GM19240 (cell line): ENCODE data around the gene GPD1L.
"Not testable (repeated sequence)": the region's sequence is repeated elsewhere in the genome, so short reads cannot be mapped to it uniquely, and the experiment has no call there.

ENCODE experiments used
- DNase-seq: peaks from one replicate; pipeline ENCODE4 v3.0.0; 2011; ENCODE audit warnings: low spot score; ENCODE audit not compliant: insufficient read length

The GPD1L gene

DNA sequence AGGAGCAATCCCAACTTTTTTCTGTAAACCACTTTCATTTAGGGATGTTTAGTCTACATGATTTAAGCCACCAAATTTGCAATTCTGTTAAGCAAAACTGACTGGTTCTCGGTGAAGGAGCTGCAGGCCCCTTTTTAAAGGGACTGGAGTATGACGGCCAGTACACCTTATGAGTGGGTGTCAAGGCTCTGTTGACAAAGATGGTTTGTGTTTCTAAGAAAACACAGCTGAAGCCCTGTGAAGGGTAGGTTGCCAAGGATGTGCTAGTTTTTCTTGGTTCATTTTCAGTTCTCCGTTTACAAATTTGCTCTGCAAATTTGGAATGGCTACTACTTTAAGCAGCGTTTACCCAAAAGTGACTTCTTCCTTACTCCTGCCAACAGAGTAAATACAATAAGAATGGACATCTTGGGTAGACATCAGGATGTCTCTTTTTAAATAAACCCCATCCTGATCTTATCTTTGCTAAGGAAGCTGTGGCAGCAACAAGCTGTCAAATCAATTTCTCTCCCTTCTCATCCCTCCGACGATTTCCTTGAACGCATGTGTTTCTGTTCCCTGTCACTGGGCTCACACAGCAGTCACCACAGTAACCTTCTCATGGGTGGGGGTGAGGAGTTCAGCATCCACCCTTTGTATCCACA is 73.8 kb downstream of the GPD1L start:
- no peak for DNase-seq

GRCh38 chr3:32181365-32181764 is 74.9 kb downstream of the GPD1L start:
- DNase-seq = no peak

GRCh38 chr3:32181796-32182195 is 75.4 kb downstream of the GPD1L start:
- DNase-seq = no peak

DNA sequence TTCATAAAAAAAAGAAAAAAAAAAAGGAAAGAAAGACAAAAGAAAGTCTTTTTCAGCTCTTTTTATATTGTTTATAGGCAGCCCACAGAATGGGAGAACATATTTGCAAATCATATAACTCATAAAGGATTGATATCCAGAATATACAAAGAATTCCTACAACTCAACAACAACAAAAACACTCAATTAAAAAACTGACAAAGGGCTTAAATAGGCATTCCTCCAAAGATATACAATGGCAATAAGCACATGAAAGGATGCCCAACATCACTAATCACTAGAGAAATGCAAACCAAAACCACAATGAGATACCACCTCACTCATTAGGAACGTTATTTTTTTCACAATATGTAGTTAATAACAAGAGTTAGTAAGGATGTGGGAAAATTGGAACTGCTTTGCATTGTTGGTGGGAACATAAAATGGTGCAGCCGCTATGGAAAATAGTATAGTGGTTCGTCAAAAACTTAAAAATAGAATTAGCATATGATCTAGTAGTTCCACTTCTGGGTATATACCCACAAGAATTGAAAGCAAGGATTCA is 77.8 kb downstream of the GPD1L start:
- DNase-seq = no peak

DNA sequence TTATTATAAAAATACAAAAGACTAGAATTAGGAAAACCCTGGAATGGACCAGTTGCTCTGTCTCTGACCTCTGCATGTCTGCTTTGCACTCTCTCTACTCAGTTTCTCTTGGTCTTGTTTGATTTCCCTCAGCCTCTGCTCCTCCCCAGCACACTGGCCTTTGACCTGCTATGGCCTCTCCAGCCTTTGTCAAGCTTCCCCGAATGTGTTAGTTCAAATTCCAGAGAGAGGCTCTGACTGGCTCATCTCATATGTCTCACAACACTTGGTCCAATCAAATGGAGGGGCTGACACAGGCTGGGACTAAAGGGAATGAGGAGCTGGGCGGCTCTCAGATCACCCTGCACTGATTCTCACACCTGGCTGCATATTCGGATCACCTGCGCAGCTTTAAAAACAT is 79.7 kb downstream of the GPD1L start:
- DNase-seq = no peak

DNA sequence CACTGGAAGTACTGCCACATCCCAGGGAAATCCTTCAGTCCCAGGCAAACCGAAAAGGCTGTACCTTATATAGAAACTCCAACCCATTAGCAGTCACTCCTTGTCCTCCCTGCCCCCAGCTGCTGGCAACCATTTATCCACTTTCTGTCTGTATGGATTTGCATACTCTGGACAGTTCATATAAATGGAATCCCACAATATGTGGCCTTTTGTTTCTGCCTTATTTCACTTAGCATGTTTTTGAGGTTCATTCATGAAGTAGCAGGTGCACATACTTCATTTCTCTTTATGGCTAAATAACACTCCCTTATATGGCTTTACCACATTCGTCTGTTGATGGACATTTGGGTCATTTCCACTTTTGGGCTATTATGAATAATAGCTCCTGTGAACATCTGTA is 80.5 kb downstream of the GPD1L start:
- DNase-seq = no peak

- no peak for DNase-seq
Observed at GRCh38 chr3:32189693-32190092, 83.3 kb downstream of the GPD1L start.

- DNase-seq = not testable (repeated sequence)
Observed at GRCh38 chr3:32190556-32190955, 84.1 kb downstream of the GPD1L start.

DNA sequence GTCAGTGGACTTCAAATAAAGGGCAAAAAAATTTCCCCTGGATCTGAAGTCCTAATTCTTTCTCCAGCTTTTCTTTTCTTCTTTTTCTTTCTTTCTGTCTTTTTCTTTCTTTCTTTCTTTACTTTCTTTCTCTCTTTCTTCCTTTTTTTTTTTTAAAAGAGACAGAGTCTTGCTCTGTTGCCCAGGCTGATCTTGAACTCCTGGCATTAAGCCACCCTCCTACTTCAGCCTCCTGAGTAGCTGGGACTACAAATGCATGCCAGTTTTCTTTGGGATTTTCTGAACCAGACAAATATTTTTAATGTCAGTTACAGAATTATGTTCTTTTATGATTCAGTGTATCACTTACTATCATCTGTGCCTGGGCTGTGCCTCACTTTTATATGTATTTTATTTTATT is 86.7 kb downstream of the GPD1L start:
- no peak for DNase-seq

DNA sequence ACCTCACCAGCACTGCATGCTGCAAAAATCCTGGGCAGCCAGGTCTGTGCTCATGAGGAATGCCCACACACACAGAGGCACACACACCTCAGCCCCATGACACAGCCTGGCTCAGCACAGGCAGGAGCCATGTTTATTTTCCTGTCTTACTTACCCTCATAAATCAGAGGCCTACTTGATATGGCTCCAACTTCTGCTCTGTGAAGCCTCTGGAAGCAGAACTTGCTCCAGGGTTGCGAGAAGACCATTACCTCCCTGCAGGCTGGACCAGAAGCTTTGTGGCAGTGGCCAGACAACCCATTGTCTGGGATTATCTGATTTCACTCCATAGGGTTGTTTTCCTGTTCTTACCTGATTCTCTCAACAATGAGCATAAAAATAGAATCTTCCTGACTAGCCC is 88.2 kb downstream of the GPD1L start:
- no peak for DNase-seq

DNA sequence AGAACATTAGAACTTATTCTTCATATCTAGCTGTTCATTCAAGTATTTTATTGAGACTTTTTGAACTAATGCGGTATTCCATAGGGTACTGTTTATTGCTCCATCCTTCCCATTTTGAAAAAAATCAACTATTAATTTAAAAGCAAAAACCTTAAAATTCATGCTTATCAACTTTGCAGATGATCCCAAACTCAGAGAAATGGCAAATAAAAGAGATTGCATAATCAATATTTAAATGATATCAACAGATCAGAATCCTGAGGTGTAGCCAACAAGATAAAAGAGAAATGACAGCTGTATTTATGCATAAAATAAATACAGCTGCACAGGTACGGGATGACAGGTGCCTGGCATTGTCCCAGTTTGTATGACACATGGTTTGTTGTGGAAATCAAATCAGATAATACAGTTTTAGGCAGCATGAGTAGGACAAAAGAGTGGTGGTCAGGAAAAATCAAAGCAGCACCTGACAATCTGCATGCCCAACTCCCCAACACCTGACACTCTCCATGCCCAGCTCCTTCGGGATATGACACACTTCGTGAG is 89.6 kb downstream of the GPD1L start:
- no peak for DNase-seq

- DNase-seq = no peak
Observed at GRCh38 chr3:32197991-32198390, 91.6 kb downstream of the GPD1L start.

- DNase-seq = no peak
Observed at GRCh38 chr3:32198714-32199113, 92.3 kb downstream of the GPD1L start.

- DNase-seq = no peak
Observed at GRCh38 chr3:32200490-32200889, 94.1 kb downstream of the GPD1L start.

GRCh38 chr3:32200992-32201758 is 94.8 kb downstream of the GPD1L start:
- no peak for DNase-seq

DNA sequence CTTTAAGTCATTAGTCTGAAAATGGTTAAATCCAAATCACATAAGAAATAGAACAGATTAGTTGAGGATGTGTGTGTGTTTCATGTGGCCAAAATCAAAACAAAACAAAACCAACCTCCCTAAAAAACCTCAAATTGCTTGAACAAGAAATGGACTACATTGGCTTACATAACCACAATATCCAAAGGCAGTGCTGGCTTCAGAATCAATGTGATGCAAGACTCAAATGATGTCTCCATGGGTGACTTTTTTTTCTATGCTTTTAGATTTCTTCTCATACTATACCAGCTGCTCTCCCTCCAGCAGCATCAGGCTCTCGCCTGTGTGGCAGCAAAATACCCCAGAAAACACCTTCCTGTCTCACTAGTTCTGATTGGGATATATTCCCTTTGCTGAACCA is 96.1 kb downstream of the GPD1L start:
- no peak for DNase-seq

- DNase-seq = no peak
Observed at GRCh38 chr3:32203854-32204253, 97.4 kb downstream of the GPD1L start.

DNA sequence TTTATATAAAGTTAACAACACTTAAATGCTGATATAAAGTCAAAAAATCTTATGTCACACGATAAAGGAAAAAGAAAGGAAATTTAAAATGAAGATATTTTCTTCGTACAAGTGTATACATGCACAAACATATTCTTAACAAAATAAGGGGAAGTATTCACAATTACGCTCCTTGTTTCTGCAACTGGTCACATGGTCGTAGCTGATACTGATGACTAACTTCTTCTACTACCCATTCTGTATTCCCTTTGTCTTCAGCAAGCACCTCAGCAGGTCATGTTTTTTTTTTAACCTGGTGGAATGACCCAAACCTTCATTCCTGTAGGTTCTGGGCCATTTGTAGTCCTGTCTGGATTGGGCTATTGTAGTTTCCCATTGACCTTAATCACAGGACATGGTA is 102.0 kb downstream of the GPD1L start:
- no peak for DNase-seq

DNA sequence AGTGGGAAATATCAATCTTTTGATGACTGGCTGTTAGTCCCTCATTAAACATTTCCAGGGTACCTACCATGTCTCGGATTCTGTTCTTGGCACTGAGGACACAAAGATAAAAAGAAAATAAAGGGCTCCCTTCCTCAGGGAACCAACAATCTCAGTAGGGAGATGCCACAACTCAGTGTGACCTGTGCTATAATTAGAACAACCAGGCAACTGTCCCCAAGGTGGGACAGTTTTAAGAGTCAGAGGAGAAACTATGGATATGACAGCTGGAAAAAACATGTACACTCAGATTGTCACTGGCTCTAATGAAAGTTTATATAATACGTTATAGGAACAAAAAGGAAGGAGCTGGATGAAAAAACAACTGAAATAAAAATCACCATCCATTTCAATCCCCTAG is 108.8 kb downstream of the GPD1L start:
- DNase-seq = no peak

DNA sequence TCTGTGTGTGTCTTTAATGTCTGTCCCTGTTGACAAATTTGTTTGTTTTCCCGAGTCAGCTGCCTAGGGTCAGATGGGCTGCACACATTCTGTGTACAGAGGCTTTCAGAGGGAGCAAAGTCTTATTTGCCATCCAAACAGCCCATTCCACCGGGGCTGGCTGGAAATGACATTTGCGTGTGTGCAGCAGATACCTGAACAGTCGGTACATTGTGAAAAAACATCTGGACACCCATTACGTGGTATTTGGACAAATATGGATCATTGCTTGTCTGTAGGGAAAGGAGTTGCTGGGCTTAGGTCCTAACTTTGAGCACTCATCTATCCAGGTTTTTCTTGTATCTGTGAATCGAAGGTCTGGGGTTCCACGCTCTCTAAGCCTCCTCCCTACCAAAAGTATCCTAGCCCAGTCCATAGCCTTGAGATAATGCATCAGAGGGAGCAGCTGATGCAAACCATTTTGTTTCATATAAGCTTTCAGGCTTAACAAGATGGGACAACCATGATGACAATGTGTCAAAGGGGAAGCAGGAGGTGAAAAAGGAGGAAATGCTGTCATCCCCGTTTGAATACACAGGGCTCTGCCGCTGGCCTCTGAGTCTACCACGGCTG is 109.9 kb downstream of the GPD1L start:
- no peak for DNase-seq

DNA sequence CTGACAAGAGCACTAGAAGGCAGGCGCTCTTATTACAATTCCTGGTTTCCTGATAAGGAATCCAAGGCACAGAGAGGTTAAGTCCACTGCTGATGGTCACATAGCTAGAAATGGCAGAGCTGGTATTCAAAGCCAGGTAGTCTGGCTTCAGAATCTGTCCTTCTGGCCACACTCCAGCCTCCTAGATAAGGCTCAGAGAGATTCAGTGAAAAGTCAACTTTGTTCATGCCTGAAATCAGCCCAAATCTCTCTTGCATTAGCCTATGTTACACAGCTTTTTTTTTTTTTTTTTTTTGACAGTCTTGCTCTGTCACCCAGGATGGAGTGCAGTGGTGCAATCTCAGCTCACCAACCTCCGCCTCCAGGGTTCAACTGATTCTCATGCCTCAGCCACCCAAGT is 110.9 kb downstream of the GPD1L start:
- DNase-seq = no peak
